GM12878 (cell line): Measurements from ENCODE around the gene HOOK2. TPM values are rescaled to one million over a fixed set of nuclear protein-coding genes. Genes with fewer than 3 reads are reported as not detected.
A peak's percentile ranks its signal among the peaks of the same experiment; 100 is the strongest.

Experiments
- BACH1 ChIP-seq: fragments of 450-650 bp; IDR thresholded peaks from 2 replicates; pipeline ENCODE4 v1.6.1; 2017; ENCODE audit warnings: mild to moderate bottlenecking, borderline replicate concordance
- BCL11A ChIP-seq: IDR thresholded peaks from 2 replicates; pipeline ENCODE4 v1.6.1; 2011; ENCODE audit warnings: low read depth, low read length
- BMI1 ChIP-seq: fragments of 450-650 bp; IDR thresholded peaks from 2 replicates; pipeline ENCODE4 v1.6.1; 2016; ENCODE audit warnings: mild to moderate bottlenecking, moderate library complexity, borderline replicate concordance
- CREB1 ChIP-seq: IDR thresholded peaks from 2 replicates; pipeline ENCODE4 v1.6.1; 2012; ENCODE audit warnings: low read depth, mild to moderate bottlenecking, inconsistent platforms
- CREM ChIP-seq: IDR thresholded peaks from 2 replicates; pipeline ENCODE4 v1.6.1; 2014; ENCODE audit warnings: antibody characterized with exemption, low read depth
- EED ChIP-seq: sonication (generic); IDR thresholded peaks from 2 replicates; pipeline ENCODE4 v1.6.1; 2016; ENCODE audit warnings: antibody characterized with exemption, low read depth
- ELK1 ChIP-seq: IDR thresholded peaks from 2 replicates; pipeline ENCODE4 v1.6.1; 2012; ENCODE audit warnings: low read depth, low read length, improper control_type of control experiment
- EZH2 ChIP-seq: IDR thresholded peaks from 2 replicates; pipeline ENCODE4 v1.6.1; 2012; ENCODE audit warnings: low read depth, mild to moderate bottlenecking, control low read depth, inconsistent platforms, low read length, borderline replicate concordance; ENCODE audit not compliant: control insufficient read depth
- FOXM1 ChIP-seq: IDR thresholded peaks from 2 replicates; pipeline ENCODE4 v1.6.1; 2012; ENCODE audit warnings: low read depth, mild to moderate bottlenecking, inconsistent platforms, low read length, moderate library complexity
- HDGF ChIP-seq: fragments of 450-650 bp; IDR thresholded peaks from 2 replicates; pipeline ENCODE4 v1.6.1; 2016; ENCODE audit warnings: antibody characterized with exemption
- MAX ChIP-seq: IDR thresholded peaks from 2 replicates; pipeline ENCODE4 v1.6.1; 2012; ENCODE audit warnings: low read depth, low read length, improper control_type of control experiment
- MYB ChIP-seq: fragments of 150-350 bp; IDR thresholded peaks from 2 replicates; pipeline ENCODE4 v1.6.1; 2014; ENCODE audit warnings: mild to moderate bottlenecking, low read depth, low read length, borderline replicate concordance
- PML ChIP-seq: IDR thresholded peaks from 2 replicates; pipeline ENCODE4 v1.6.1; 2012; ENCODE audit warnings: low read length, inconsistent platforms
- POLR2AphosphoS2 ChIP-seq: IDR thresholded peaks from 2 replicates; pipeline ENCODE4 v1.6.1; 2011; ENCODE audit warnings: low read depth, mild to moderate bottlenecking, low read length, improper control_type of control experiment, moderate library complexity
- RAD21 ChIP-seq: IDR thresholded peaks from 2 replicates; pipeline ENCODE4 v1.6.1; 2011; ENCODE audit warnings: mild to moderate bottlenecking, low read depth, low read length, moderate library complexity; ENCODE audit not compliant: insufficient read depth
- RBBP5 ChIP-seq: fragments of 200-600 bp; sonication (generic); conservative IDR thresholded peaks from 2 replicates; pipeline ENCODE4 v1.6.1; 2016
- SIN3A ChIP-seq: IDR thresholded peaks from 2 replicates; pipeline ENCODE4 v1.6.1; 2012; ENCODE audit warnings: low read depth, low read length, improper control_type of control experiment
- SKIL ChIP-seq: fragments of 450-650 bp; IDR thresholded peaks from 2 replicates; pipeline ENCODE4 v1.6.1; 2017; ENCODE audit warnings: mild to moderate bottlenecking, low read depth, inconsistent platforms; ENCODE audit not compliant: poor library complexity, severe bottlenecking
- TAF1 ChIP-seq: IDR thresholded peaks from 2 replicates; pipeline ENCODE4 v1.6.1; 2011; ENCODE audit warnings: mild to moderate bottlenecking, low read depth, low read length, borderline replicate concordance
- TCF12 ChIP-seq: IDR thresholded peaks from 2 replicates; pipeline ENCODE4 v1.6.1; 2011; ENCODE audit warnings: low read depth, mild to moderate bottlenecking, low read length
- TCF3 ChIP-seq: IDR thresholded peaks from 2 replicates; pipeline ENCODE4 v1.6.1; 2012; ENCODE audit warnings: low read depth, mild to moderate bottlenecking, low read length, borderline replicate concordance; ENCODE audit not compliant: insufficient read depth
- ZBTB40 ChIP-seq: fragments of 450-650 bp; IDR thresholded peaks from 2 replicates; pipeline ENCODE4 v1.6.1; 2016; ENCODE audit warnings: mild to moderate bottlenecking, moderate library complexity, borderline replicate concordance
- ZNF384 ChIP-seq: IDR thresholded peaks from 2 replicates; pipeline ENCODE4 v1.6.1; 2012; ENCODE audit warnings: low read depth, mild to moderate bottlenecking, low read length, improper control_type of control experiment, borderline replicate concordance
- polyA plus RNA-seq, 11 experiments: library from polyadenylated mRNA; depleted of rRNA in 4 of 11; unstranded in 6 of 11; stranded (reverse) in 5 of 11; fragments of >200 nt; fragmentation: Nextera tagmentation in 4 of 11; fragmentation: Illumina TruSeq in 1 of 11; extraction: Ambion mirVana in 4 of 11; extraction: Trizol in 1 of 11; gene quantifications; 1 replicate in 1 of 11; 2 replicates in 10 of 11; pipeline versions ENCODE4 v1.2.1 to v1.2.3, GENCODE V29; 2011 to 2016; ENCODE audit warnings: inconsistent platforms in 2 of 11, missing spikeins in 2 of 11, low read depth in 1 of 11
- total RNA-seq, 4 experiments: library from RNA; depleted of rRNA in 3 of 4; stranded (reverse); fragments of >200 nt in 3 of 4; fragmentation: Illumina TruSeq in 1 of 4; extraction: Trizol in 1 of 4; gene quantifications; 2 replicates each; pipeline versions ENCODE4 v1.2.1 to v1.2.3, GENCODE V29; 2013 to 2021

The HOOK2 gene
- total and polyA plus RNA-seq, 10 of the 15 experiments (the other 5 are each of a cell fraction or from before 2014, with no cell fraction given), result 1.5 to 9.6 (median 6.2) TPM

GRCh38 chr19:12791345-12792050 is 16.1 kb upstream of the HOOK2 start, which contains the start of gene JUNB (continued):
- TF ChIP-seq HDGF (peak; percentile 19; the same call in 1 of the 2 replicates), SKIL (no peak), POLR2AphosphoS2 (peak; percentile 100), BMI1 (0 out of 2 replicates have a peak, but pooled peaks have one; percentile 25), TCF12 (peak; percentile 95; the same call in 1 of the 2 replicates), SIN3A (peak; percentile 79; the same call in 1 of the 2 replicates), ELK1 (peak; percentile 83), BACH1 (peak; percentile 99), MYB (no peak), FOXM1 (no peak), ZNF384 (peak; percentile 22; the same call in 1 of the 2 replicates), TCF3 (peak; percentile 98), CREM (peak; percentile 92), CREB1 (no peak), BCL11A (peak; percentile 40; the same call in 1 of the 2 replicates), PML (no peak), ZBTB40 (no peak), EED (peak; percentile 69), RAD21 (peak; percentile 18; the same call in 1 of the 2 replicates), EZH2 (no peak), TAF1 (peak; percentile 98), RBBP5 (no peak), MAX (no peak)
